GM21723 (cell line): Measurements from ENCODE around the gene OGT.

ENCODE experiments used
- ATAC-seq: cut with Tn5 transposase; IDR thresholded peaks from one replicate; pipeline ENCODE4 v1.9.1; 2021; ENCODE audit warnings: mild to moderate bottlenecking, moderate library complexity; ENCODE audit not compliant: unreplicated experiment

OGT gene

GRCh38 chrX:71621603-71622002, 88.7 kb downstream of the OGT start:
- no peak for ATAC-seq

- ATAC-seq: no peak
Measured at GRCh38 chrX:71622032-71622575, 89.2 kb downstream of the OGT start.

GRCh38 chrX:71622576-71623450, 89.9 kb downstream of the OGT start:
- ATAC-seq: peak; percentile 56

GRCh38 chrX:71623714-71624113, 90.8 kb downstream of the OGT start:
- no peak for ATAC-seq

GRCh38 chrX:71625471-71625870, 92.6 kb downstream of the OGT start:
- no peak for ATAC-seq
